ENCODE measurements around the gene MTAP. TPM values are rescaled to one million over a fixed set of nuclear protein-coding genes. Genes with fewer than 3 reads are reported as not detected.

Gene MTAP
- 326 TPM for total RNA-seq (2021; ENCODE audit: unreplicated experiment)
- polyA plus RNA-seq (2012) = 76.1 and 98.0 TPM in 2 replicates
- Bru-seq, nascent RNA = percentile 98 among the genes with signal in this experiment
- BruChase-seq, experiment 1, labeled RNA remaining after a 6-hour chase = percentile 99 among the genes with signal in this experiment
- percentile 99 among the genes with signal in this experiment for BruChase-seq, experiment 2, labeled RNA remaining after a 2-hour chase
- long read RNA-seq, full-length matches to known transcripts = 289 of 374 reads
- long read RNA-seq, partial matches to known transcripts = 48 of 374 reads
- long read RNA-seq, other reads (novel, unspliced or antisense) = 37 of 374 reads

- ChIA-PET POLR2A (interaction anchor here (0.6 to 2.6 kb wide), 12 partner anchors 9 to 336 kb away, joined by 3 to 7 read pairs (median 3); no protein-coding TSS in a partner anchor), RAD21 (ENCODE audit: low non-redundant PET in 1 of 2, low total read pairs in 2 of 2, uncharacterized antibody in 2 of 2, unreplicated experiment in 2 of 2) (interaction anchor here in 1 of 2 experiments (0.7 kb wide), 1 partner anchor 11 kb away, joined by 4 read pairs; no protein-coding TSS in a partner anchor), CTCF (interaction anchor here (1.3 kb wide), 1 partner anchor 11 kb away, joined by 5 read pairs; no protein-coding TSS in a partner anchor)
- Histone ChIP-seq H3K79me2 (ENCODE audit: insufficient read depth, low read length) (peaks cover 67% of the 10 kb centered on the region), H3K9ac (ENCODE audit: low read length) (peak within 1 kb of the TSS; percentile 96), H3K4me1 (ENCODE audit: control insufficient read depth in 1 of 2, insufficient read depth in 2 of 2, low read length in 2 of 2) (peaks cover 39 to 56% of the 10 kb centered on the region in 2 experiments), H3K27me3 (ENCODE audit: insufficient read depth, low read length) (no peaks in the 10 kb centered on the region), H3K4me3 (replicated peaks in 1 of 2; ENCODE audit: low read depth in 1 of 2, low read length in 2 of 2) (peak within 1 kb of the TSS; percentile 57 to 95), H3K9me3 (ENCODE audit: control insufficient read depth in 1 of 2, insufficient read depth in 1 of 2, low read depth in 1 of 2, low read length in 2 of 2) (no peaks in the 10 kb centered on the region), H3K4me2 (ENCODE audit: low read length) (peak within 1 kb of the TSS; percentile 88), H4K20me1 (ENCODE audit: insufficient read depth) (peaks cover 24% of the 10 kb centered on the region; the same call in 1 of the 2 replicates), H3K27ac (ENCODE audit: low read depth, low read length) (peak within 1 kb of the TSS; percentile 98), H3K9me2 (ENCODE audit: insufficient read depth) (peaks cover 4% of the 10 kb centered on the region; the same call in 1 of the 2 replicates), H3K36me3 (ENCODE audit: control insufficient read depth in 1 of 2, insufficient read depth in 2 of 2, low read length in 2 of 2) (peaks cover 21 to 29% of the 10 kb centered on the region in 2 experiments; a peak in 2 of 4 replicates), H2AFZ (ENCODE audit: low read depth, low read length, poor library complexity, severe bottlenecking) (no peak within 1 kb of the TSS)
- TF ChIP-seq MAX (IDR thresholded peaks at IDR 0.05) (peak; percentile 38), POLR2A (IDR thresholded peaks at IDR 0.05; ENCODE audit: borderline replicate concordance, extremely low read depth, insufficient read depth, insufficient read length) (peak; percentile 76), SIN3A (IDR thresholded peaks at IDR 0.05; ENCODE audit: low read depth) (peak; percentile 20), CBX3 (IDR thresholded peaks at IDR 0.05; ENCODE audit: low read depth) (peak; percentile 29; the same call in 1 of the 2 replicates), FOSL1 (IDR thresholded peaks at IDR 0.05; ENCODE audit: low read depth) (no peak), POLR2AphosphoS5 (IDR thresholded peaks at IDR 0.05; ENCODE audit: low read depth, low read length) (peak; percentile 94), EGR1 (IDR thresholded peaks at IDR 0.05; ENCODE audit: low read depth) (peak; percentile 76), CEBPB (IDR thresholded peaks at IDR 0.05; ENCODE audit: low read depth) (no peak)
- DNase-seq (ENCODE audit: low read depth, low spot score) (peak; percentile 91), ATAC-seq (peak; percentile 90)
- BruUV-seq (replicated peaks) = no TSS peak
- intact Hi-C loops (cut with micrococcal nuclease) = loop anchor here (1.0 kb wide), 1 partner anchor 221 kb away; no protein-coding TSS in a partner anchor
Measured at GRCh38 chr9:21802418-21803000, at the start of gene MTAP. TSS of gene MTAP (plus strand) at chr9:21802636. CDS start at chr9:21802749, 113 bp downstream.

- Histone ChIP-seq H3K27ac (ENCODE audit: low read depth, low read length) (no peak overlapping the region), H3K9me2 (ENCODE audit: insufficient read depth) (no peaks in the 10 kb centered on the region), H2AFZ (ENCODE audit: low read depth, low read length, poor library complexity, severe bottlenecking) (no peak overlapping the region), H3K79me2 (ENCODE audit: insufficient read depth, low read length) (no peaks in the 10 kb centered on the region), H4K20me1 (ENCODE audit: insufficient read depth) (no peaks in the 10 kb centered on the region), H3K36me3 (ENCODE audit: control insufficient read depth in 1 of 2, insufficient read depth in 2 of 2, low read length in 2 of 2) (no peaks in the 10 kb centered on the region), H3K4me2 (ENCODE audit: low read length) (no peak overlapping the region), H3K4me3 (replicated peaks in 1 of 2; ENCODE audit: low read depth in 1 of 2, low read length in 2 of 2) (no peak overlapping the region), H3K27me3 (ENCODE audit: insufficient read depth, low read length) (no peaks in the 10 kb centered on the region), H3K9ac (ENCODE audit: low read length) (no peak overlapping the region), H3K9me3 (ENCODE audit: control insufficient read depth in 1 of 2, insufficient read depth in 1 of 2, low read depth in 1 of 2, low read length in 2 of 2) (no peaks in the 10 kb centered on the region), H3K4me1 (ENCODE audit: control insufficient read depth in 1 of 2, insufficient read depth in 2 of 2, low read length in 2 of 2) (peaks cover 9% of the 10 kb centered on the region in 2 experiments; a peak in 2 of 4 replicates)
- TF ChIP-seq POLR2AphosphoS5 (IDR thresholded peaks at IDR 0.05; ENCODE audit: low read depth, low read length) = no peak
- TF ChIP-seq ZBTB33 (IDR thresholded peaks at IDR 0.05; ENCODE audit: extremely low read depth, insufficient replicate concordance, low read length) = no peak
- TF ChIP-seq TCF7L2 (IDR thresholded peaks at IDR 0.05; ENCODE audit: borderline replicate concordance, extremely low read depth, insufficient read depth, insufficient read length) = no peak
- TF ChIP-seq CBX3 (IDR thresholded peaks at IDR 0.05; ENCODE audit: low read depth) = no peak
- no peak for TF ChIP-seq YY1 (IDR thresholded peaks at IDR 0.05; ENCODE audit: extremely low read depth, insufficient replicate concordance, low read depth, low read length)
- ChIA-PET CTCF (no interaction called here), RAD21 (ENCODE audit: low non-redundant PET in 1 of 2, low total read pairs in 2 of 2, uncharacterized antibody in 2 of 2, unreplicated experiment in 2 of 2) (no interaction called here), POLR2A (no interaction called here)
- no peak for ATAC-seq
- BruUV-seq (replicated peaks) = no TSS peak
- intact Hi-C loops (cut with micrococcal nuclease) = no loop called here
- DNase-seq (ENCODE audit: low read depth, low spot score) = no peak
Measured at GRCh38 chr9:21753523-21753922, 48.9 kb upstream of the MTAP start.

All from HCT116 (cell line).